NK-92 treated with Interleukin-12 subunit alpha and Interleukin-12 subunit beta, amount 100 ng/mL, for 24 hours (cell line): ENCODE results near the gene IFNGR1.

Experiments
- DNase-seq: peaks from one replicate; lab custom pipeline; 2025; lab: John Stamatoyannopoulos, UW

IFNGR1 gene

GRCh38 chr6:137148306-137149034 lies 70.7 kb downstream of the IFNGR1 start:
- no peak for DNase-seq
